Measurements from ENCODE around the gene TAF13.

DNA sequence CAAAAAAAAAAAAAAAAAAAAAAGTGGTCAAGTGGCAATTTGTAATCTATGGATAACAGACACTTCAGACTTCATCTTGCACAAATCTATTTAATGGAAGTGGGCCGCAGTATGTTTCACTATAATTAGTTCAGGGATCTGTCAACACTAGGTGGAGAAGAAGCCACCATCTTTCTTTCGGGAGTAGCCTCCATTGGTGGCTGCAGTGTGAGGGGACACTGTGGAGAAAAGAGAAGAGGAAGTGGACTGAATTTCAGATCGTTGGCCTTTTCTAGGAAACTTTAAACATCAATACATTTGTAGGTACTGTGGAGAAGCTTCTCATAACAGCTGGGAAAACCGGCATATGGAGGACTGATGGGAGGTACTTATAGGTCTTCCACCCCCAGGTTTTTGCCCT is 30.1 kb upstream of the TAF13 start:
- no peak for TF ChIP-seq EZH2 (optimal IDR thresholded peaks at IDR 0.05; ENCODE audit: low read depth, low read length)
- TF ChIP-seq, protein P1, sequence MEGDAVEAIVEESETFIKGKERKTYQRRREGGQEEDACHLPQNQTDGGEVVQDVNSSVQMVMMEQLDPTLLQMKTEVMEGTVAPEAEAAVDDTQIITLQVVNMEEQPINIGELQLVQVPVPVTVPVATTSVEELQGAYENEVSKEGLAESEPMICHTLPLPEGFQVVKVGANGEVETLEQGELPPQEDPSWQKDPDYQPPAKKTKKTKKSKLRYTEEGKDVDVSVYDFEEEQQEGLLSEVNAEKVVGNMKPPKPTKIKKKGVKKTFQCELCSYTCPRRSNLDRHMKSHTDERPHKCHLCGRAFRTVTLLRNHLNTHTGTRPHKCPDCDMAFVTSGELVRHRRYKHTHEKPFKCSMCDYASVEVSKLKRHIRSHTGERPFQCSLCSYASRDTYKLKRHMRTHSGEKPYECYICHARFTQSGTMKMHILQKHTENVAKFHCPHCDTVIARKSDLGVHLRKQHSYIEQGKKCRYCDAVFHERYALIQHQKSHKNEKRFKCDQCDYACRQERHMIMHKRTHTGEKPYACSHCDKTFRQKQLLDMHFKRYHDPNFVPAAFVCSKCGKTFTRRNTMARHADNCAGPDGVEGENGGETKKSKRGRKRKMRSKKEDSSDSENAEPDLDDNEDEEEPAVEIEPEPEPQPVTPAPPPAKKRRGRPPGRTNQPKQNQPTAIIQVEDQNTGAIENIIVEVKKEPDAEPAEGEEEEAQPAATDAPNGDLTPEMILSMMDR (IDR thresholded peaks at IDR 0.05; ENCODE audit: low read length): no peak

Data from MM.1S (cell line).